Upper lobe of left lung (tissue), 4 donors: Measurements from ENCODE around the gene ADCY2.

Experiments
- EP300 ChIP-seq, 4 donors: sonication (generic); formaldehyde crosslinking; IDR thresholded peaks; one replicate each; pipeline ENCODE4 v1.5.1; 2017; ENCODE audit warnings: antibody characterized with exemption in 4 of 4, control low read depth in 2 of 4
- POLR2A ChIP-seq, 4 donors: fragments of 450-650 bp; IDR thresholded peaks; one replicate each; pipeline ENCODE4 v1.5.1; 2016 to 2017; ENCODE audit warnings: antibody characterized with exemption in 4 of 4, mild to moderate bottlenecking in 2 of 4
- TF ChIP-seq, protein P1 (sequence below), 6 experiments: fragments of 450-650 bp in 4 of 6; fragments of 200-600 bp in 2 of 6; sonication (generic) in 2 of 6; IDR thresholded peaks; one replicate each; pipeline ENCODE4 v1.5.1; 2016 to 2019; ENCODE audit warnings: antibody characterized with exemption in 6 of 6

DNA sequence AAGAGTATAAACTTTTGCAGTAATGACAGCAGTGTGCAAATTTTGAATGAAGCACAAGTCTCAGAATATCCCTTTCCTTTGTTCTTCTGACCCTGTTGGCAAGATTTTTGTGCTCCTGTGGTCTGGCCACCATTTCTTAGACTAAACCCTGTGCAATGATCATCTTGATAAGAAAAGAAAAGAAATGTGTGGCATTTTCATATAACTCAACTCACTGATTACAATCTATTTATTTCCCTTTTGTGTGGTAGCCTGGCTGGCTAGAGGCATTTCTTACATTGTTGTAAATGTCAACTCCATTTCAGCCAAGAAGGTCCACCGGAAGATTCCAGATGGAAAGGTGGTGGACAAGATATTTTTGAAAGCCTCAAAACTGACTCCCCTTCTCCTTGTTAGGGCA lies 41.9 kb downstream of the ADCY2 start:
- TF ChIP-seq POLR2A (IDR thresholded peaks at IDR 0.05): no peak
- TF ChIP-seq, protein P1, sequence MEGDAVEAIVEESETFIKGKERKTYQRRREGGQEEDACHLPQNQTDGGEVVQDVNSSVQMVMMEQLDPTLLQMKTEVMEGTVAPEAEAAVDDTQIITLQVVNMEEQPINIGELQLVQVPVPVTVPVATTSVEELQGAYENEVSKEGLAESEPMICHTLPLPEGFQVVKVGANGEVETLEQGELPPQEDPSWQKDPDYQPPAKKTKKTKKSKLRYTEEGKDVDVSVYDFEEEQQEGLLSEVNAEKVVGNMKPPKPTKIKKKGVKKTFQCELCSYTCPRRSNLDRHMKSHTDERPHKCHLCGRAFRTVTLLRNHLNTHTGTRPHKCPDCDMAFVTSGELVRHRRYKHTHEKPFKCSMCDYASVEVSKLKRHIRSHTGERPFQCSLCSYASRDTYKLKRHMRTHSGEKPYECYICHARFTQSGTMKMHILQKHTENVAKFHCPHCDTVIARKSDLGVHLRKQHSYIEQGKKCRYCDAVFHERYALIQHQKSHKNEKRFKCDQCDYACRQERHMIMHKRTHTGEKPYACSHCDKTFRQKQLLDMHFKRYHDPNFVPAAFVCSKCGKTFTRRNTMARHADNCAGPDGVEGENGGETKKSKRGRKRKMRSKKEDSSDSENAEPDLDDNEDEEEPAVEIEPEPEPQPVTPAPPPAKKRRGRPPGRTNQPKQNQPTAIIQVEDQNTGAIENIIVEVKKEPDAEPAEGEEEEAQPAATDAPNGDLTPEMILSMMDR (IDR thresholded peaks at IDR 0.05): no peak
- no peak for TF ChIP-seq EP300 (IDR thresholded peaks at IDR 0.05)
